H9 (cell line): ENCODE measurements around the gene ZNF407. TPM values are rescaled to one million over a fixed set of nuclear protein-coding genes. Genes with fewer than 3 reads are reported as not detected.

Source experiments
- DNase-seq: peaks from one replicate; pipeline ENCODE4 v3.0.0-alpha.2; 2017
- H2AFZ ChIP-seq: one replicate; pipeline ENCODE4 v1.6.1; 2013; ENCODE audit warnings: mild to moderate bottlenecking, low read length, control low read depth, moderate library complexity
- H2AK5ac ChIP-seq: 2 replicates; pipeline ENCODE4 v1.6.1; 2013; ENCODE audit warnings: low read length, control low read depth, mixed read lengths; ENCODE audit not compliant: insufficient read length
- H2BK120ac ChIP-seq: one replicate; pipeline ENCODE4 v1.6.1; 2013; ENCODE audit warnings: low read depth, mild to moderate bottlenecking, low read length, control low read depth, inconsistent platforms; ENCODE audit not compliant: poor library complexity, severe bottlenecking
- H2BK12ac ChIP-seq: 2 replicates; pipeline ENCODE4 v1.6.1; 2013; ENCODE audit warnings: low read length, control low read depth, mixed read lengths, low read depth; ENCODE audit not compliant: insufficient read length
- H2BK15ac ChIP-seq: 2 replicates; pipeline ENCODE4 v1.6.1; 2013; ENCODE audit warnings: low read depth, low read length, control low read depth
- H2BK20ac ChIP-seq: one replicate; pipeline ENCODE4 v1.6.1; 2013; ENCODE audit warnings: low read depth, mild to moderate bottlenecking, low read length, control low read depth, inconsistent platforms; ENCODE audit not compliant: poor library complexity, severe bottlenecking
- H2BK5ac ChIP-seq: 2 replicates; pipeline ENCODE4 v1.6.1; 2013; ENCODE audit warnings: low read length, control low read depth, mixed read lengths; ENCODE audit not compliant: insufficient read length
- H3K14ac ChIP-seq: 2 replicates; pipeline ENCODE4 v1.6.1; 2013; ENCODE audit warnings: low read length, control low read depth; ENCODE audit not compliant: insufficient read depth
- H3K18ac ChIP-seq: 2 replicates; pipeline ENCODE4 v1.6.1; 2013; ENCODE audit warnings: low read depth, mild to moderate bottlenecking, mixed read lengths, low read length, control low read depth; ENCODE audit not compliant: insufficient read length
- H3K23ac ChIP-seq: 2 replicates; pipeline ENCODE4 v1.6.1; 2013; ENCODE audit warnings: low read length, control low read depth, mixed read lengths, low read depth; ENCODE audit not compliant: insufficient read length
- H3K23me2 ChIP-seq: 2 replicates; pipeline ENCODE4 v1.6.1; 2013; ENCODE audit warnings: low read depth, mild to moderate bottlenecking, mixed read lengths, low read length, control low read depth; ENCODE audit not compliant: insufficient read length, poor library complexity, severe bottlenecking
- H3K27ac ChIP-seq: 2 replicates; pipeline ENCODE4 v1.5.1; 2013; ENCODE audit warnings: low read length, control low read depth, mixed read lengths, low read depth; ENCODE audit not compliant: insufficient read length
- H3K27me3 ChIP-seq: 2 replicates; pipeline ENCODE4 v1.6.1; 2013; ENCODE audit warnings: low read length, control low read depth, inconsistent platforms; ENCODE audit not compliant: insufficient read depth
- H3K4ac ChIP-seq: 2 replicates; pipeline ENCODE4 v1.6.1; 2013; ENCODE audit warnings: low read depth, mild to moderate bottlenecking, control low read depth, inconsistent platforms, low read length, moderate library complexity
- H3K4me1 ChIP-seq: 2 replicates; pipeline ENCODE4 v1.6.1; 2013; ENCODE audit warnings: low read length, control low read depth, inconsistent platforms; ENCODE audit not compliant: insufficient read depth
- H3K4me2 ChIP-seq: 2 replicates; pipeline ENCODE4 v1.6.1; 2013; ENCODE audit warnings: low read length, control low read depth, mixed read lengths; ENCODE audit not compliant: insufficient read length, insufficient read depth
- H3K56ac ChIP-seq: 2 replicates; pipeline ENCODE4 v1.6.1; 2013; ENCODE audit warnings: low read depth, mild to moderate bottlenecking, mixed read lengths, low read length, control low read depth; ENCODE audit not compliant: insufficient read length
- H3K79me1 ChIP-seq: 2 replicates; pipeline ENCODE4 v1.6.1; 2013; ENCODE audit warnings: low read depth, mild to moderate bottlenecking, moderate library complexity, low read length, control low read depth, inconsistent platforms; ENCODE audit not compliant: insufficient read depth, poor library complexity, severe bottlenecking
- H3K79me2 ChIP-seq: 2 replicates; pipeline ENCODE4 v1.6.1; 2013; ENCODE audit warnings: low read length, control low read depth, inconsistent platforms; ENCODE audit not compliant: insufficient read depth
- H3K9ac ChIP-seq: 2 replicates; pipeline ENCODE4 v1.6.1; 2013; ENCODE audit warnings: low read length, control low read depth, mixed read lengths; ENCODE audit not compliant: insufficient read length; ENCODE audit errors: extremely low read depth
- H3K9me3 ChIP-seq: one replicate; pipeline ENCODE4 v1.6.1; 2013; ENCODE audit warnings: low read depth, low read length, inconsistent platforms; ENCODE audit not compliant: control insufficient read depth
- H3T11ph ChIP-seq: one replicate; pipeline ENCODE4 v1.6.1; 2013; ENCODE audit warnings: mild to moderate bottlenecking, low read length, control low read depth, inconsistent platforms
- H4K20me1 ChIP-seq: one replicate; pipeline ENCODE4 v1.6.1; 2013; ENCODE audit not compliant: control insufficient read depth, insufficient read length, insufficient read depth
- H4K5ac ChIP-seq: 2 replicates; pipeline ENCODE4 v1.6.1; 2013; ENCODE audit warnings: low read depth, mild to moderate bottlenecking, mixed read lengths, low read length, control low read depth; ENCODE audit not compliant: insufficient read length
- H4K8ac ChIP-seq: replicated peaks from 2 replicates; pipeline ENCODE4 v1.6.1; 2013; ENCODE audit warnings: low read length, control low read depth, mixed read lengths, low read depth; ENCODE audit not compliant: insufficient read length
- H4K91ac ChIP-seq: 2 replicates; pipeline ENCODE4 v1.6.1; 2013; ENCODE audit warnings: low read depth, mild to moderate bottlenecking, moderate library complexity, mixed read lengths, low read length, control low read depth; ENCODE audit not compliant: insufficient read length
- H3K27ac Mint-ChIP-seq, 3 experiments: 2 replicates in 2 of 3; 3 replicates in 1 of 3; pipeline ENCODE4 v1.8.0; 2020 to 2021; ENCODE audit warnings: mixed read lengths in 3 of 3, mild to moderate bottlenecking in 1 of 3, moderate library complexity in 1 of 3
- H3K27me3 Mint-ChIP-seq: 2 replicates; pipeline ENCODE4 v1.8.0; 2021; ENCODE audit warnings: low read depth, mild to moderate bottlenecking, moderate library complexity, mixed read lengths
- H3K36me3 Mint-ChIP-seq, 3 experiments: 2 replicates in 2 of 3; 3 replicates in 1 of 3; pipeline ENCODE4 v1.8.0; 2020 to 2021; ENCODE audit warnings: low read depth in 3 of 3, mixed read lengths in 3 of 3; ENCODE audit not compliant: insufficient read depth in 1 of 3
- H3K4me1 Mint-ChIP-seq, 2 experiments: 2 replicates each; pipeline ENCODE4 v1.8.0; 2020; ENCODE audit warnings: mixed read lengths in 2 of 2
- H3K4me3 Mint-ChIP-seq, 2 experiments: 2 replicates in 1 of 2; 3 replicates in 1 of 2; pipeline ENCODE4 v1.8.0; 2020 to 2021; ENCODE audit warnings: mild to moderate bottlenecking in 2 of 2, mixed read lengths in 2 of 2, moderate library complexity in 1 of 2
- H3K9me3 Mint-ChIP-seq, 2 experiments: 2 replicates in 1 of 2; 3 replicates in 1 of 2; pipeline ENCODE4 v1.8.0; 2020; ENCODE audit warnings: mild to moderate bottlenecking in 2 of 2, mixed read lengths in 2 of 2, moderate library complexity in 1 of 2
- CTCF ChIP-seq: fragments of 200-600 bp; sonication (generic); conservative IDR thresholded peaks from 3 replicates; pipeline ENCODE4 v1.8.0; 2021; ENCODE audit warnings: antibody characterized with exemption, mild to moderate bottlenecking
- WGBS: extraction: QIAGEN DNeasy Blood & Tissue Kit; methylation state at CpG from one replicate; pipeline ENCODE4 v1.1.7; 2013; ENCODE audit warnings: missing lambda C conversion rate, low lambda C conversion rate, mixed read lengths; ENCODE audit not compliant: insufficient read length; ENCODE audit errors: extremely low coverage; 5-methylcytosine and 5-hydroxymethylcytosine counted together
- total RNA-seq: library from RNA; stranded (reverse); gene quantifications from 2 replicates; pipeline ENCODE4 v1.2.1, GENCODE V29; 2021

ZNF407 gene
- total RNA-seq, 1 experiment from 2014 or later, result 8.7 TPM

GRCh38 chr18:75104483-75104882 lies 506.8 kb downstream of the ZNF407 start:
- H2BK120ac ChIP-seq, result no peak overlapping the region
- H3K23me2 ChIP-seq, result no peaks in the 10 kb centered on the region

More at GRCh38 chr18:75104483-75104882, 506.8 kb downstream of the ZNF407 start:
- Histone ChIP-seq H3K79me2 (no peaks in the 10 kb centered on the region), H2AFZ (no peak overlapping the region), H3K27me3 (no peaks in the 10 kb centered on the region), H3K9me3 (peaks cover 10% of the 10 kb centered on the region), H3K4me2 (no peak overlapping the region), H2BK20ac (no peak overlapping the region), H3K4me1 (no peaks in the 10 kb centered on the region; the same call in 1 of the 2 replicates), H3K56ac (no peak overlapping the region), H3K18ac (no peak overlapping the region), H3K79me1 (no peaks in the 10 kb centered on the region), H3K23ac (no peak overlapping the region), H4K20me1 (no peaks in the 10 kb centered on the region), H3K4ac (no peak overlapping the region), H4K8ac (no peak overlapping the region), H2BK5ac (no peak overlapping the region), H4K5ac (no peak overlapping the region), H3K9ac (no peak overlapping the region), H4K91ac (no peak overlapping the region), H2AK5ac (no peak overlapping the region), H2BK12ac (no peak overlapping the region), H3K27ac (no peak overlapping the region), H3T11ph (no peak overlapping the region), H2BK15ac (no peak overlapping the region), H3K14ac (no peak overlapping the region)
- TF ChIP-seq CTCF, result no peak
- no peaks in the 10 kb centered on the region for H3K27me3 Mint-ChIP-seq
- 0 out of 7 replicates have a peak overlapping the region, but pooled peaks of 1 of the 3 experiments have one; percentile 27 for H3K27ac Mint-ChIP-seq
- no peak for DNase-seq
- H3K4me1 Mint-ChIP-seq, result peaks cover 0 to 10% of the 10 kb centered on the region in 2 experiments; a peak in 2 of 4 replicates
- no peak overlapping the region for H3K4me3 Mint-ChIP-seq
- WGBS, result no CpG with 5 or more reads among the region's 15 CpGs
- H3K9me3 Mint-ChIP-seq, result peaks cover 20% of the 10 kb centered on the region in 2 experiments
- peaks cover 6 to 15% (median 12%) of the 10 kb centered on the region in 3 experiments for H3K36me3 Mint-ChIP-seq
